GM12872 (cell line): ENCODE results near the gene ACO2.

Experiments used
- TF ChIP-seq, protein P1 (sequence below): IDR thresholded peaks from 3 replicates; pipeline ENCODE4 v1.5.1; 2011; ENCODE audit warnings: low read depth, mild to moderate bottlenecking, low read length, moderate library complexity; ENCODE audit not compliant: insufficient read depth

Gene ACO2

GRCh38 chr22:41436322-41437113, 32.4 kb upstream of the ACO2 start:
- TF ChIP-seq, protein P1, sequence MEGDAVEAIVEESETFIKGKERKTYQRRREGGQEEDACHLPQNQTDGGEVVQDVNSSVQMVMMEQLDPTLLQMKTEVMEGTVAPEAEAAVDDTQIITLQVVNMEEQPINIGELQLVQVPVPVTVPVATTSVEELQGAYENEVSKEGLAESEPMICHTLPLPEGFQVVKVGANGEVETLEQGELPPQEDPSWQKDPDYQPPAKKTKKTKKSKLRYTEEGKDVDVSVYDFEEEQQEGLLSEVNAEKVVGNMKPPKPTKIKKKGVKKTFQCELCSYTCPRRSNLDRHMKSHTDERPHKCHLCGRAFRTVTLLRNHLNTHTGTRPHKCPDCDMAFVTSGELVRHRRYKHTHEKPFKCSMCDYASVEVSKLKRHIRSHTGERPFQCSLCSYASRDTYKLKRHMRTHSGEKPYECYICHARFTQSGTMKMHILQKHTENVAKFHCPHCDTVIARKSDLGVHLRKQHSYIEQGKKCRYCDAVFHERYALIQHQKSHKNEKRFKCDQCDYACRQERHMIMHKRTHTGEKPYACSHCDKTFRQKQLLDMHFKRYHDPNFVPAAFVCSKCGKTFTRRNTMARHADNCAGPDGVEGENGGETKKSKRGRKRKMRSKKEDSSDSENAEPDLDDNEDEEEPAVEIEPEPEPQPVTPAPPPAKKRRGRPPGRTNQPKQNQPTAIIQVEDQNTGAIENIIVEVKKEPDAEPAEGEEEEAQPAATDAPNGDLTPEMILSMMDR, result no peak

DNA sequence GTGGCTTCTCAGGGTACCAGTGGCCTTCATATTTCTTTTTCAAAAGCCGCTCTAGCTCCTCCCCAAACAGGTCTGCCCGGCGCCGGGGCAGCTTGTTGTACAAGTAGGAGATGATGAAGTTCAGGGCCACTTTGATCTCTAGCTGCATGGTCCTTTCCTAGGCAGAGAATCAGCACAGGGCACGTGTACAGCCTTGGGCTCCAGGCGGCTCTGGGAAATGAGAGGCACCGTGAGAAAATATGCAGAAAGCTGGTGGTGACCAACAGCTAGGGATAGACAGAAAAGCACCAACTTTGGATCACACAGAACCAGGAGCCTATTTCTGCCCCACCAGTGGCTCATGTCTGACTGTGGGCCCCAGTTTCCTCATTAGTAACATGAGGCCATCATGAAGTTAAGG, 31.7 kb upstream of the ACO2 start:
- TF ChIP-seq, protein P1, result no peak

DNA sequence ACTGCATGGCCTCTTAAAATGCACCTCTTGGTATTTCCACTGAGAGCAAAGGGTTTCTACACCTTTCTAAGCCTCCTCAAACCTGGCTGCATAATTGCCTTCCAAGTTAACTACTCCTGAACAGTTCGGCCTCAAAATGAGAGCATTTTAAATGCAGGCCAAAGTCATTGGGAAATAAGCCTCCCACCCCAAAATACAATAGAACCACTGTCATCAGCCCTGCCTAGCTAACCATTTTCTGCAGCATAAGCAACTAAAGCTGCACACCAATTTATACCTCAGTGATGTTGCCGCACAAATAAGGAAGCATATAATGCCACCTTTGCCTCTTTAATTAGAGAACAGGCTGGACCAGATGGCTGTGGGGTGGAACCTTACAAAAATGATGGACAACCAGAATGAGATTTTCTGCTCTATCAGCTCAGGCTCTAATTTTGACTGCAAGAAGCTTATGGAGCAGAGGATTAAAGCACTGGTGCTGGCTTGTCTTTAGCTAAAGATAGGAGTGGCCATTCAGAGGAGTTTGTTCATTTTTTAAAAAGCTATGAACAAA, 26.6 kb upstream of the ACO2 start:
- TF ChIP-seq, protein P1, result no peak

DNA sequence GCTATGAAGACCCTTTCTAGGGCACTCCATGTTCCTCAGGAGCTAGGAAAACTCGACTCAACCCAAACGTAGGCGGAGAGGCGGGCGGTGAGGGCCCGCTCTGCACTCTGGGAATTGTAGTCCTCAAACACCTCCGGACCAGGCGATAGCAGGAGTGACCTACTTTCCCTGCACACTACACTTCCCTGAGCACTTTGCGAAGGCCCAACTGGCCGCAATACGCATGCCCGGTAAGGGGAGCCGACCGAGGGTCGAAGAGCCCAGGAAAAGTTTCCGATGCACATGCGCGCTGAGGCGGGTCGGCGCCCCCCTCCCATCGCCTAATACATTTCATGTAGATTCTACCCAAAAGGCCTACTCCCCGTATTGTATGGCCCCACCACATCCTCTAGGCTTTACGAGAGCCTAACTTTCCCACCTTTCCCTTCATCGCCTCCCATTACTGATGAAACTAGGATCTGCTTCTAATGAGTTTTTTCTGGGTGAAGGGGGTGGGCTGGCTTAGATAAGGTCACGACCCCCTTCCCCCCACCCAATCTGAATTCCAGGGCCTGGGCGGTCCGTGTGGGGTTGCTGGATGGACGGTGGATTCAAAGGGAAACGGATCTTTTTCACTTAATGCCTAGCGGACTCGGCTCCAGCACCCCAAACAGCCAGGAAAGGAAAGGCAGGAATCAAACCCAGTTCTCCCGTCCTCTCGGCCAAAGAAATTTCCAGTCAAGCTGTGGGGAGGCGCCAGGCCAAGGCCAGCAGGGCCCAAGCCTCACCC, 24.4 kb upstream of the ACO2 start:
- TF ChIP-seq, protein P1, result no peak

- TF ChIP-seq, protein P1, result no peak
Observed at GRCh38 chr22:41445129-41446056, 23.5 kb upstream of the ACO2 start.

- TF ChIP-seq, protein P1, result no peak
Observed at GRCh38 chr22:41446057-41446501, 22.8 kb upstream of the ACO2 start.
